GM19193 (cell line): ENCODE data around the gene ANKFN1.

Experiments
- POLR2A ChIP-seq: IDR thresholded peaks from 4 replicates; pipeline ENCODE4 v1.6.1; 2011; ENCODE audit not compliant: insufficient read depth, insufficient read length; ENCODE audit errors: extremely low read depth

Gene ANKFN1, protein sequence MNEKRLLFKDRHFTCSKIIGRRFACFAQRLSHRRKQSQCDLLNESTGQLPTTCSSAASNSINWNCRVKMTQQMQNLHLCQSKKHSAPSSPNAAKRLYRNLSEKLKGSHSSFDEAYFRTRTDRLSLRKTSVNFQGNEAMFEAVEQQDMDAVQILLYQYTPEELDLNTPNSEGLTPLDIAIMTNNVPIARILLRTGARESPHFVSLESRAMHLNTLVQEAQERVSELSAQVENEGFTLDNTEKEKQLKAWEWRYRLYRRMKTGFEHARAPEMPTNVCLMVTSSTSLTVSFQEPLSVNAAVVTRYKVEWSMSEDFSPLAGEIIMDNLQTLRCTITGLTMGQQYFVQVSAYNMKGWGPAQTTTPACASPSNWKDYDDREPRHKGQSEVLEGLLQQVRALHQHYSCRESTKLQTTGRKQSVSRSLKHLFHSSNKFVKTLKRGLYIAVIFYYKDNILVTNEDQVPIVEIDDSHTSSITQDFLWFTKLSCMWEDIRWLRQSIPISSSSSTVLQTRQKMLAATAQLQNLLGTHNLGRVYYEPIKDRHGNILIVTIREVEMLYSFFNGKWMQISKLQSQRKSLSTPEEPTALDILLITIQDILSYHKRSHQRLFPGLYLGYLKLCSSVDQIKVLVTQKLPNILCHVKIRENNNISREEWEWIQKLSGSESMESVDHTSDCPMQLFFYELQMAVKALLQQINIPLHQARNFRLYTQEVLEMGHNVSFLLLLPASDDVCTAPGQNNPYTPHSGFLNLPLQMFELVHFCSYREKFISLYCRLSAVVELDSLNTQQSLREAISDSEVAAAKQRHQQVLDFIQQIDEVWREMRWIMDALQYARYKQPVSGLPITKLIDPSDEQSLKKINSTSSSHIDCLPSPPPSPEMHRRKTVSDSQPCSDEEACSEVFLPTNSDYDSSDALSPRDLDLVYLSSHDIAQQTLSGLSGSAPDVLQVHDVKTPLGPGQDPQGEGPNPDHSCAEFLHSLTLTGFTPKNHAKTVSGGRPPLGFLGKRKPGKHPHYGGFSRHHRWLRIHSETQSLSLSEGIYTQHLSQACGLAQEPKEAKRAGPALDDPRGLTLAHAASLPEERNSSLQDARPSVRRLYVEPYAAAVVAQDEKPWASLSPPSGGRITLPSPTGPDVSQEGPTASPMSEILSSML

DNA sequence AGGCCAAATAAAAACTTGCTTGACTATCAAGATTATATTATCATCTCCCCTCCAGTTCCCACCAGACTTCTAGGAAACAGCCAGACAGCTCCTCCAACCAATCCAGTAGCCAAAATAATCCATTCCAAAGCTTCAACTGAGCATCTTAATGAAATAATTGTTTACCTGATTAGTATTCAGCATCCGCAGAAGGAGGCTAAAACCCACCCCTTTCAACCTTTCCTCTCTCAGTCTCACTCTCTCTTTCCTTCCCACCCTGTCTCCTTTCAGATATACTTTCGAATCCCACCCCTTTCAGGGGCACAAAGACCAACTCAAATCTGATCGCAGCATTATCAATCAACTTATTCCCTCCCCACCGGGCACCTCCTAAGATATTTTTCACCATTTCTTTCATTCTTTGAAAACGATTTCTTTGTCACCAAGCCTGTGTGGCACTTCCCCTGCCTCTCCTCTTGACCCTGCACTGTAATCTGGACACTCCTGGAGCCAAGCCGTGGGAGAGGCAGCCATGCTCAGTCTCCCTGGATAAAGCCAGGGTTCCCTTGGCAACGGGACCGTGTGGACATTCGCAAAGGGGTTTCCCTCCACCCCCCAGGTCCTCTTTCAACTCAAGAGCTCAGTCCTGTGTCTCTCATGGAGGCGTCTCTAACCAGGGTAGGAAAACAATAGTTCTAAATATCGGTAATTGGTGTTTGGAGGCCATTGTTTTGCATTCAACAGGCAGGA is at the start of gene ANKFN1:
Gene ANKFN1 (plus strand): TSS at position 602 of the 729 bp plus-strand sequence. CDS start 59,193 bp downstream, outside the sequence.
- TF ChIP-seq POLR2A = no peak

DNA sequence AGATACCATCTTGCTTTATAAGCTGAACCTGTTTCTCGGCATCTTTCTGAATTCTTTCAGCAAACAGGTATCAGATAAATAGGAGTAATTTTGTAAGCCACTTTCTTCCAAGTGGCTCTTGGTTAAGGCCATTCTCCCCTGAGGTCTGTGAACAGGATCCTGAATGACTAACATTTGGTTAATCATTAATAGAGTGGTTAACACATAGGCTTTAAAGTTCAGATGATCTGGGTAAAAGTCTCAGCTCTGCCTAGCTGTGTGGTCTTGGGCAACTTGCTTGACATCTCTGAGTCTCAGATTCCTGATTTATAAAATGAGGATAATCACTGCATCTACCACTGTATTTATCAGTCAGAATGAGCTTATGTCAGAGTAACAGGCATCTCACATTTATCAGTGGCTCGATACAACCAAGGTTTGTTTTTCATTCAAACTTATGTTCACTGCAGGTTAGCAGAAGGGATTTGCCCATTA is 44.4 kb upstream of the ANKFN1 start:
- no peak for TF ChIP-seq POLR2A

DNA sequence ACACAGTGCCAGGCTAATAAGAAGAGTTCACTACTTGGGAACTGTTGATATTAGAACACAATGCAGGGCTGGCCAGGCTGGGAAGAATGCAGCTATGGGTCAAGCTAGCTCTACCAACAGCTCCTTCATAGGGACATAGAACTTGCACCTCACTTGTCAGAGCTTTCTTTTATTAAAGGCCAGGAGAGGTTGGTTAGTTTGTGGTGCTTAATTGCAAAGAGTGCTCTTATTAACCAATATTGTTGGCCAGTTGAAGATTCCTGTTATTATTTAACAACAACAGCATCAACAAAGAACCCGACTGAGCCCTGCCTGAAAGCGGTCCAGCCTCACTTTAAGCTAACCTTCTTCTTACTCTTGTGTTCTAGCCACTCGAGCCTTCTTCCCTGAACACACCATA is 43.4 kb upstream of the ANKFN1 start:
- no peak for TF ChIP-seq POLR2A

DNA sequence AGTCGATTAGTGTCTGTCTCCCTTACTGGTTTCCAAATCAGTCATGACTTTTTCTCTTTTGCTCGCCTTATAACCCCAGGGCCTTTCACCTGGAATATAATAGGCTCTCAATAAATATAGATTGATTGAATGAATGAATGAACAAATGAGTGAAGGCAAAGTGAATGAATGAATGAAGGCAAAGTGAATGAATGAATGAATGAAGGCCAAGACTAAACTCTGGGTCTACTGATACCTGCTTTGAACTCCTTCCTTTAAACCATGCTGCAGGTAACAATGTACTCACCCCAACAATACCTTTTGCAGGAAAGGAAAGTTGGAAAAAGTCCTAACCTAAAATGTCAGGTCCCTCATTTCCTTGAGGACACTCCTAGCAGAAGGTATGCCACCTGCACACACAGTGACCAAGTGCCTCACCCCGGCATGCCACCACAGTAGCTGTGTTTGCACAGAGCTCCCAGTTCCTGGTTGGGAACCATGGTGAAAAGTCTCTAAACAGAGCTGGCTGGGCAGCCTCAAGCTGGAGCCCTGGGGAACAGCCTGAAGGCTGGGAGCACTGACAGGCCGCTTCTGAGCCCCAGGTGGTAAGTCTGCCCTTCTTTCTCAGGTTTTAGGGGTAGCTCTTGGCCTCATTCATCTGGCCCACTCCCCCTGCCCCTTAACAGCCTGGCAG is 42.7 kb upstream of the ANKFN1 start:
- TF ChIP-seq POLR2A = no peak

DNA sequence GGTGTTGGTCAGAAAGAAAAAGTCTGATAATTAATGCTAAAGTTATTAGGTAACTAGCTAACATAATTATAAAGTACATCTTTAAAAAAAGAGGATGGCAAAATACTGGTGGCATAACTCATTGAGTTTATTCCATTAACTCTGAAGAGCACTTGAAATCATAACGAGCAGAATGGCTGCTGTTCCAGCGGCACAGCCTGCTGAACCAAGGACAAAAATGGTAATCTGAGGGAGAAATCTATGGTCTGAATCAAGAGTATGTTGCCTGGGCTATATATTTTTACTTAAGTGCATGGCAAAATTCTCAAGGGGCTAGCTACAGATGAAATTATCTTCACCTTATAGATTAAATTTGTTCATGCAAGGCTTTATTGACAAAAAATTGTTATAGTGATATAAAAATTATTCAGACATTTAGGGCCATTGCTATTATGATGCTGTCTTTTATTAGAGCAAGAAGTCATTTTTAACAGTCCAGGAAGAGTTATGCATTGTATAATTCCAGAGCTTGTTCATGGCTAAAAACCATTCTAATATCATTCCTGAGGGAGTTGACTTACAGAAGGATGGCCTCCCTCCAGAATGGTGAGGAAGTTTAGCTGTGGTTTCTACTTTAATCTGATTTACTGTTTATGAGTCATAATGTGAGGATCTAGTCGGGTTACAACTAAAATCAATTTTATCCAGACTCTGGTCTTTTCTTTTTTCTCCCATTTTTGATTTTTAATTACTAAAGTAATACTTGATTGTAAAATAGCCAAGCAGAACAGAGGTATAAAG is 41.4 kb upstream of the ANKFN1 start:
- no peak for TF ChIP-seq POLR2A

DNA sequence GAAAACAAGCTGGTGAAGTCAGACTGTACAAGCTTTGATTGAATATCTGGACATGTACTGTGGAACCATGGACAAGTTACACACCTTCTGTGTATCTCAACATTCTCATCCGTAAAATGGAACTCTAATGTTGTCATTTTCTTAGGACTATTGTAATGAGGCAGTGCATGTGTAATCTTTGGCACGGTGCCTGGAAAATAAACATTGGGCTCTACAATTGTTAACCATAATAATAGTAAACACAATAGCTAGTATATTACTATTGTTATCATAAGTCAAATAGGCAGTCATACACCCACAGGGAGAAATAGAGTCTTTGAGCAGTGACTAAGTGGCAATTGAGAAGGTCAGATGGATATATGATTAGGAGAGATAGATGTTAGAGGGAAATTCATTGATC is 39.8 kb upstream of the ANKFN1 start:
- TF ChIP-seq POLR2A = no peak

DNA sequence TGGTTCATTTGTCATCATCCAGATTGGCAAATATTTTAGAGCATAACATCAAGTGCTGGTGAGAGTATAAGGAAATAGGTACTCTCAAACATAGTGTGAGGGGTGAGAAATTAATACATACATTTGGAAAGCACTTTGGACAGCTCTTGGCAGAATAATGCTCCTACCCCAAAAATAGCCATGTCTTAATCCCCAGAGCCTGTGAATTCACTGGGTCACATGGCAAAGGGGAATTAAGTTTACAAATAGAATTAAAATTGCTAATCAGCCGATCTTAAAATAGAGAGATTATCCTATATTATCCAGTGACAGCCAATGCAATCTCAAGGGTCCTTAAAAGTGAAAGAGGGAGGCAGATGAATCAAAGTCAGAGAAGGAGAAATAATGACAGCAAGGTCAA is 38.8 kb upstream of the ANKFN1 start:
- TF ChIP-seq POLR2A = no peak

DNA sequence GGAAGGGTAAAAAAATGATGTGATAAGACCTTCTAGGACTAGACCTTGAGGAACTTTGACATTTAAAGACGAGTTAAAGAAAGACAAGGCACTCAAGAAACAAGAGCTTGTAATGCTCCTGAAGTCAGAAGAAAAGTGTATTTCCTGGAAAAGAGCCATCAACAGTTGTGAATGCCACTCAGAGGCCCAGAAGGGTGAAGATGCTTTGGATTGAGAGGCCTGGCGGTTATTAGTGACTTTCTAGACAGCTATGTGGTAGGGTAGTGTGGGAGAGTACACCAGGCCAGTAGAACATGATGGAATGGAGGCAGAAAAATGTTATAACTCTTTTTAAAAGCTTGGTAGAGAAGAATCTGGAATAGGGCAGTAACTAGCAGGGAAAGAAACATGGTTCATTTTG is 34.1 kb upstream of the ANKFN1 start:
- no peak for TF ChIP-seq POLR2A

DNA sequence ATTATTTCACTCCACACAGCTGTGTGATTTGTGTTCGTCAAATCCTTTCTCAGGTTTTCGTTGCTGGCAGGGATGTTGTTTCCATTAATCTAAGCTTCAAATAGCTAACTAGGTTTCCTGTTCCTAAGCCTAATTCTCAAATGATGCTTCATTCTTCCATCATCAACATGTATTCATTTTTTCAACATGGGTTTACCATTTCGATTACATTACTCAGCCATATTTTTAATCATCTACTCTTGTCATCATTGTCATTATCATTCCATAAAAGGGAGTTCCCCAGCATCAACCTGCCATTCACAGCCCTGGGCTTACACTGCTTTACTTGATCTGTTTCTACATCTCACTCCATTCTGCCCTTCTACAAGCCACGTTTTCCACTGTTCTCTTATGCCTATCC is 33.3 kb upstream of the ANKFN1 start:
- TF ChIP-seq POLR2A = no peak

DNA sequence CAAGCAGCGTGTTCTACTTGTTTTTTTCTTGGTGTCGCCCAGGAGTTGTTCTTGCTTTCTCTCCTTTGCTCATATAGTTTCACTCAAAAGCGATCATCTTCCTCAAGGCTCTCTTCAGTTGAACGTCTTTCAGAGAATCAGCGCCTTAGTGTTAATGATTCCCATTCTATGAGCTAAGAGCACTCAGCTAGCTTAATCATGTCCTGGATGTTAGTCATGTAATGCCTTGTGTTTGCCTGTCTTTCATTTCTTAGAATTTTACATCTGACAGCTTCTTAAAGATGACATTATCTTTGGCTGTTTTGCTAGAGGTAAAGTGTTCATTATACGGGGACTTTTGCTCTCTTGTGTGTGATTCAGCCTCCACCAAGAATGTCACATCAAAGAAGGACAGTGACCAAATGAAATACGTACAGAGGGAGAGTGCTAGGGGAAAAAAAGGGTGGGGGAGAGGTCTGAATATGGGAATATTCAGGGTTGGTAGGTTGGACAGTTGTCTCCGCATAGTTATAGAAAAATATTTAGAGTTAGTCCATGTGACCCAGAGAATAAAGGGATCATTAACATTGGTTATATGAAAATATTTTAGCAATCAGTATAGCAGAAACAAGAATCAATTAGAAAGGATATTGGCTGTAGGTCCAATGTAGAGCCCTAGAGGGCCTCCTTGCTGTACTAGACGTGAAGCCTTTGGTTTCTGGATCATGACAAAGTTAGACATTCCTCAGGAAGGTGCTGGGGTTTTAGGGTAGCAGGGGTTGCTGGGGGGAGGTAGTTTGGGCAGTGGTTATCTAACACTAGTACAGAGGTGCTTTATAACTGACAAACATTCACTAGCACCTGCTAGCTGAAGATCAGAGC is 31.9 kb upstream of the ANKFN1 start:
- no peak for TF ChIP-seq POLR2A

DNA sequence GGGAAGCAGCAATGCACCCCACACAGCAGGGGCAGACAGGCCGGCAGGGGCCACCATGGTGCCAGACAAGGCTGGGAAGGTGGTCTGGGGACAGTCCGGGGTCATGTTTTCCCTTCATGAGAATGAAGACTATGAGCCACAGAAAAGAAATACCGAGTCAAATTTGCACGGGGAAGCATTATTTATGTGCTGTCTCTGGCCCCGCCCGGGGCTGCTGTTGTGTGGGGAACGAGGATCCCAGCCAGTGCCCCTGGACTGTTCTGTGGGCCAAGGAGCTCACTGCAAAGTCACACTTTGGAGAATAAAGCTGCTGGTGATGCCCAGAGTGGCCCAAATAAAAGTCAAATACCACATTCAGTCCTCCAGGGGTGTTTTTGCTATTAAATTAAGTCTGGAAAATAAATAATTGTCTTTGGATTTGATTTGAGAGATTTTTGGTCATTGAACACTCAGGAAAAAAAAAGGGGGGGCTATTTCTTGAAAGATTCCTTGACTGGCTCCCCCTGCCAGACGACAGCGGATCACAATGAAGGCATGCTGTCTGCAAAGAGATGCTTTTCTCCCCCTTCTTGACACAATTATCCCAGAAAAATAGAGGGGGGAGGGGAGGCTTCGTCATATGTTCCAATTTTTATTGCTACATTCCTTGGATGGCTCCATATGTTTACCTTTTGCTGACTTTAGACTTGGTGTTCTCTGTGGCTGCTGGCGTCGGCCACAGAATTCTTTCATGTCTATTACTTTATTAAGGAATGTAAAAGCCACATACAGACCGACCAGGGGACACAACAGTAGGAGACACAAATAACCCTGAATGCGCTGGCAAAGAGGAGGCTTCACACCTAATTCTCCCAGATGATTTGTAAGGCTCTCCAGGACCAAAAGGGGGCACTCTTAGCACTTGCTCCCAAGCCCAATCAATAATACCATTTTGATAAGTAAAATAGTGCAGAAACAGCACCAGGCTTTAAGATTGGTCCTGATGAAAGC is 27.1 kb upstream of the ANKFN1 start:
- no peak for TF ChIP-seq POLR2A
